Chondrocyte (in vitro differentiated cells): ENCODE data around the gene KCTD16. TPM values are rescaled to one million over a fixed set of nuclear protein-coding genes. Genes with fewer than 3 reads are reported as not detected.

ENCODE experiments used
- DNase-seq: peaks from one replicate; pipeline ENCODE4 v3.0.0; 2021; ENCODE audit warnings: mixed read lengths, low spot score
- H3K27ac Mint-ChIP-seq: one replicate; pipeline ENCODE4 v1.8.0; 2021; ENCODE audit warnings: mild to moderate bottlenecking, moderate library complexity, mixed read lengths; ENCODE audit not compliant: unreplicated experiment
- H3K27me3 Mint-ChIP-seq: 2 replicates; pipeline ENCODE4 v1.8.0; 2021; ENCODE audit warnings: low read depth, mixed read lengths
- H3K36me3 Mint-ChIP-seq: 2 replicates; pipeline ENCODE4 v1.8.0; 2021; ENCODE audit warnings: low read depth, mixed read lengths
- H3K4me1 Mint-ChIP-seq: 2 replicates; pipeline ENCODE4 v1.8.0; 2021; ENCODE audit warnings: low read depth, mild to moderate bottlenecking, mixed read lengths
- H3K4me3 Mint-ChIP-seq: one replicate; pipeline ENCODE4 v1.8.0; 2021; ENCODE audit warnings: mild to moderate bottlenecking, moderate library complexity, mixed read lengths; ENCODE audit not compliant: unreplicated experiment
- H3K9me3 Mint-ChIP-seq: 2 replicates; pipeline ENCODE4 v1.8.0; 2021; ENCODE audit warnings: low read depth, mixed read lengths
- total RNA-seq: library from RNA; stranded (reverse); gene quantifications from 3 replicates; pipeline ENCODE4 v1.2.1, GENCODE V29; 2021
- TF ChIP-seq, protein P1 (sequence below): fragments of 200-600 bp; sonication (generic); IDR thresholded peaks from 2 replicates; pipeline ENCODE4 v1.5.0; 2021; ENCODE audit warnings: antibody characterized with exemption, mild to moderate bottlenecking, moderate library complexity

The KCTD16 gene
- total RNA-seq, 1 donor from 2014 or later = 1.5 TPM

DNA sequence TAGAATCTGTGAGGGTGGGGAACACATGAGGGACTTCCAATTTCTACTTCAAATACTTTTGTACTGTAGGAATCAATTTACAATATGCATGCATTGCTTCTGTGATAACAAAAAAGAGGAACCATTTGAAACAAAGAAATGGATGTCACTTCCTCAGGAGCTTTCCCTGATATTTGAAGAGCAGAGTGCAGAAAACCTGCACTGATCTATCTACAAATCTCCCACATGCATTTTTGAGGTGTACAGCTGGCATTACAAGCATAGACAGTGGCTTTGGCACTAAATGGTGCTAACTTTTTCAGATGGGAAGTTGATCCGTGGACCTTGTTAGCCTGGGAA lies 27.9 kb upstream of the KCTD16 start:
- peaks cover 17% of the 10 kb centered on the region for H3K4me1 Mint-ChIP-seq
- TF ChIP-seq, protein P1, sequence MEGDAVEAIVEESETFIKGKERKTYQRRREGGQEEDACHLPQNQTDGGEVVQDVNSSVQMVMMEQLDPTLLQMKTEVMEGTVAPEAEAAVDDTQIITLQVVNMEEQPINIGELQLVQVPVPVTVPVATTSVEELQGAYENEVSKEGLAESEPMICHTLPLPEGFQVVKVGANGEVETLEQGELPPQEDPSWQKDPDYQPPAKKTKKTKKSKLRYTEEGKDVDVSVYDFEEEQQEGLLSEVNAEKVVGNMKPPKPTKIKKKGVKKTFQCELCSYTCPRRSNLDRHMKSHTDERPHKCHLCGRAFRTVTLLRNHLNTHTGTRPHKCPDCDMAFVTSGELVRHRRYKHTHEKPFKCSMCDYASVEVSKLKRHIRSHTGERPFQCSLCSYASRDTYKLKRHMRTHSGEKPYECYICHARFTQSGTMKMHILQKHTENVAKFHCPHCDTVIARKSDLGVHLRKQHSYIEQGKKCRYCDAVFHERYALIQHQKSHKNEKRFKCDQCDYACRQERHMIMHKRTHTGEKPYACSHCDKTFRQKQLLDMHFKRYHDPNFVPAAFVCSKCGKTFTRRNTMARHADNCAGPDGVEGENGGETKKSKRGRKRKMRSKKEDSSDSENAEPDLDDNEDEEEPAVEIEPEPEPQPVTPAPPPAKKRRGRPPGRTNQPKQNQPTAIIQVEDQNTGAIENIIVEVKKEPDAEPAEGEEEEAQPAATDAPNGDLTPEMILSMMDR = no peak
- no peaks in the 10 kb centered on the region for H3K9me3 Mint-ChIP-seq
- DNase-seq = no peak
- no peaks in the 10 kb centered on the region for H3K36me3 Mint-ChIP-seq
- H3K27me3 Mint-ChIP-seq = peaks cover 3% of the 10 kb centered on the region
- no peak overlapping the region for H3K27ac Mint-ChIP-seq
- no peak overlapping the region for H3K4me3 Mint-ChIP-seq

DNA sequence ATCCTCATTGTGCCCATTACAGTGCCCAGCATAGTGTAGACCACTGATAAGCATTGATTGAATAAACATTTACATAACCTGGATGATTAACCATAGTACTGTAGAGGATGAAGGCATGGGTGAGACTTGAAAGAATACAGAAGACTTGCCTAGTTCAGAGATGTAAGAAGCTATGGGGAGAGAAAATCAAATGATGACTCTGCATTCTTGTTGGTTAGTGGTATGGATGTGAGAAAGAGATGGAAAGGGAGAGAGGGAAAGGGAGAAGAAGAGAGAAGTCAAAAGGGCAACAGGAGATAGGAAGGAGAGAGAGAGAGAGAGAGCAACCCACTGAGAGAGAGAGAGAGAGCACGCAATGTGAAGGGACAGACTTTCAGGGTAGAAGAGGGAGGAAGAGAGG lies 27.0 kb upstream of the KCTD16 start:
- no peak overlapping the region for H3K4me3 Mint-ChIP-seq
- no peaks in the 10 kb centered on the region for H3K36me3 Mint-ChIP-seq
- TF ChIP-seq, protein P1 = no peak
- peaks cover 3% of the 10 kb centered on the region for H3K27me3 Mint-ChIP-seq
- H3K4me1 Mint-ChIP-seq = peaks cover 17% of the 10 kb centered on the region
- H3K27ac Mint-ChIP-seq = no peak overlapping the region
- no peak for DNase-seq
- H3K9me3 Mint-ChIP-seq = no peaks in the 10 kb centered on the region

DNA sequence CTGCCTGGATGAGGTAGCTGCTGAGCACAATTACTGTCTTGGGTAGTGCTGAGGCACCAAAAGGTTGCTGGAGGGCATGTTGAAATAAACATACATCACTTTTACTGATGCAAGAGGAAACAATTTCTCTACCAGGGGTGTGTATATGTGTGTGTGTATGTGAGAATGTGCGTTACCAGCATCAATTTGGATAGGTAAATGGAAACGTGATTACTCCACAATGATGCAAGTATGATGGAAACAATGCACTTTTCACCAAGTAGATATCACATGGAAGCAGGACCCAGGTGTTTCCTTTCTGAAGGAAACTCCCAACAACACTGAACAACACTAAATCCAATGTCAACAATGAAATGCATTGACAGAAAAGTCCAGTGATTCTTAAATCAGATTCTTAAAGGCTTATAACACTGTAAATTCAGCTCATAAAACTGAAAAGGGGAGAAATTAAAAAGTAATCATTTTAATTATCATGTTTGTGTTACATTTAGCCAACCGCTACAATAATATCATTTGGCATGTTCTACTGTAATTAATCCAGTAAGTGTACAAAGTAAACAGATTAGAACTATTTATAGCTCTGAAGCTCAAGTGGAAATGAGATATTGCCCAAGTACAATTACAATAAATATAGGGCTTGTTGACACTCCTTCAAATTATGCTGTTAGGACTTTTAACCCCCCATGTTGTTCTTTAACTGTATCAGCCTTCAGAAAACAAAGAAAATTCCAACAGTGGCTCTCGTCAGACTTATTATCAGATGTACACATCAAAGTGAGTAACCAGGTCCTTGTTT lies 25.5 kb upstream of the KCTD16 start:
- no peaks in the 10 kb centered on the region for H3K36me3 Mint-ChIP-seq
- H3K4me3 Mint-ChIP-seq = no peak overlapping the region
- no peaks in the 10 kb centered on the region for H3K9me3 Mint-ChIP-seq
- H3K27me3 Mint-ChIP-seq = peaks cover 3% of the 10 kb centered on the region
- no peak overlapping the region for H3K27ac Mint-ChIP-seq
- DNase-seq = no peak
- TF ChIP-seq, protein P1 = no peak
- peaks cover 5% of the 10 kb centered on the region for H3K4me1 Mint-ChIP-seq

DNA sequence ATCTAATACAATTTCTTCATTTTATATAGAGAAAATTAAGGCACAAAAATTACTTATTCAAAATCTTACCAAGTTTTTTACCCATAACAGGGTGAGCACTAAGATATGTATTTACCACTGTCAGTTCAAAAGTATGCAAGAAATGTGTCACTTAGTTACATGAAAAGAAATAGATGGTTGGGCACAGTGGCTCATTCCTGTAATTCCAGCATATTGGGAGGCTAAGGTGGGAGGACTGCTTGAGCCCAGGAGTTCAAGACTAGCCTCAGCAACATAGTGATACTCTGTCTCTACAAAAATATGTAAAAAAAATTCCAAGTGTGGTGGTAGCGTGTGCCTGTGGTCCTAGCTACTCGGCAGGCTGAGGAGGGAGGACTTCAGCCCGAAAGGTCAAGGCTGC lies 19.6 kb upstream of the KCTD16 start:
- Mint-ChIP-seq H3K9me3 (no peaks in the 10 kb centered on the region), H3K4me3 (no peak overlapping the region), H3K27ac (no peak overlapping the region), H3K27me3 (no peaks in the 10 kb centered on the region), H3K4me1 (peaks cover 6% of the 10 kb centered on the region), H3K36me3 (no peaks in the 10 kb centered on the region)
- DNase-seq = no peak
- TF ChIP-seq, protein P1 = no peak

- TF ChIP-seq, protein P1 = no peak
- peaks cover 12% of the 10 kb centered on the region for H3K36me3 Mint-ChIP-seq
- no peaks in the 10 kb centered on the region for H3K9me3 Mint-ChIP-seq
- H3K27ac Mint-ChIP-seq = peak overlapping the region; percentile 24
- H3K27me3 Mint-ChIP-seq = no peaks in the 10 kb centered on the region
- no peak for DNase-seq
- no peak overlapping the region for H3K4me3 Mint-ChIP-seq
- H3K4me1 Mint-ChIP-seq = peaks cover 4% of the 10 kb centered on the region
Observed at GRCh38 chr5:144156767-144157171, 13.9 kb upstream of the KCTD16 start.
